HG02943 (cell line): ENCODE results near the gene CATSPERZ.

ENCODE experiments used
- ATAC-seq: cut with Tn5 transposase; IDR thresholded peaks from one replicate; pipeline ENCODE4 v1.9.1; 2021; ENCODE audit warnings: mild to moderate bottlenecking, low read depth, moderate library complexity; ENCODE audit not compliant: unreplicated experiment

CATSPERZ gene

GRCh38 chr11:64337538-64338249, 37.5 kb downstream of the CATSPERZ start:
- ATAC-seq: no peak

GRCh38 chr11:64338716-64339115, 38.6 kb downstream of the CATSPERZ start:
- no peak for ATAC-seq

- no peak for ATAC-seq
These were observed 39.1 kb downstream of the CATSPERZ start for GRCh38 chr11:64339286-64339685.

GRCh38 chr11:64339754-64340408, 39.7 kb downstream of the CATSPERZ start, which contains the start of gene CCDC88B:
TSS of gene CCDC88B (plus strand) at chr11:64340204. CDS start at chr11:64340267, 63 bp downstream.
- ATAC-seq: no peak

- ATAC-seq: no peak
These were observed 40.6 kb downstream of the CATSPERZ start for GRCh38 chr11:64340671-64341335.

GRCh38 chr11:64341429-64341828, 41.3 kb downstream of the CATSPERZ start:
- ATAC-seq: no peak

- ATAC-seq: no peak
These were observed 42.0 kb downstream of the CATSPERZ start for GRCh38 chr11:64341851-64342791.

- no peak for ATAC-seq
These were observed 42.9 kb downstream of the CATSPERZ start for GRCh38 chr11:64342869-64343745.

- ATAC-seq: no peak
These were observed 43.8 kb downstream of the CATSPERZ start for GRCh38 chr11:64343767-64344559.

- no peak for ATAC-seq
These were observed 44.6 kb downstream of the CATSPERZ start for GRCh38 chr11:64344787-64345186.

GRCh38 chr11:64347193-64347867, 47.2 kb downstream of the CATSPERZ start:
- ATAC-seq: no peak

- ATAC-seq: no peak
These were observed 48.3 kb downstream of the CATSPERZ start for GRCh38 chr11:64348383-64349024.

- ATAC-seq: no peak
These were observed 48.8 kb downstream of the CATSPERZ start for GRCh38 chr11:64349025-64349387.

GRCh38 chr11:64349404-64349803, 49.2 kb downstream of the CATSPERZ start:
- no peak for ATAC-seq

GRCh38 chr11:64351136-64351631, 51.0 kb downstream of the CATSPERZ start:
- no peak for ATAC-seq

- ATAC-seq: no peak
These were observed 52.2 kb downstream of the CATSPERZ start for GRCh38 chr11:64352099-64352994.
